CD14-positive monocyte (primary cell): ENCODE results near the gene IRS1. TPM values are rescaled to one million over a fixed set of nuclear protein-coding genes. Genes with fewer than 3 reads are reported as not detected.

ENCODE experiments used
- DNase-seq, 3 donors: peaks; one replicate each; pipeline ENCODE4 v3.0.0-alpha.2; 2011 to 2022
- H2AFZ ChIP-seq: 2 replicates; pipeline ENCODE4 v1.6.0; 2012; ENCODE audit warnings: mild to moderate bottlenecking, low read depth, low read length, inconsistent platforms; ENCODE audit not compliant: insufficient read depth, poor library complexity, severe bottlenecking
- H3K27ac ChIP-seq, 2 donors: 1 replicate in 1 of 2; 2 replicates in 1 of 2; pipeline ENCODE4 v1.5.1; 2012 to 2013; ENCODE audit warnings: low read length in 2 of 2, control low read depth in 1 of 2, inconsistent platforms in 1 of 2, low read depth in 1 of 2, mild to moderate bottlenecking in 1 of 2
- H3K27me3 ChIP-seq, 2 donors: one replicate each; pipeline versions ENCODE4 v1.6.0 to v1.6.1; 2011 to 2013; ENCODE audit warnings: low read length in 2 of 2; ENCODE audit not compliant: control insufficient read depth in 2 of 2, insufficient read depth in 2 of 2
- H3K36me3 ChIP-seq, 2 donors: replicated peaks in 1 of 2; 1 replicate in 1 of 2; 2 replicates in 1 of 2; pipeline versions ENCODE4 v1.5.1 to v1.6.1; 2012 to 2013; ENCODE audit warnings: low read length in 2 of 2, control low read depth in 1 of 2, inconsistent platforms in 1 of 2, mild to moderate bottlenecking in 1 of 2; ENCODE audit not compliant: insufficient read depth in 2 of 2, control insufficient read depth in 1 of 2
- H3K4me1 ChIP-seq, 2 donors: 1 replicate in 1 of 2; 2 replicates in 1 of 2; pipeline versions ENCODE4 v1.5.1 to v1.6.1; 2012 to 2013; ENCODE audit warnings: low read length in 2 of 2, control low read depth in 1 of 2, inconsistent platforms in 1 of 2, mild to moderate bottlenecking in 1 of 2, moderate library complexity in 1 of 2; ENCODE audit not compliant: insufficient read depth in 2 of 2, control insufficient read depth in 1 of 2
- H3K4me2 ChIP-seq: replicated peaks from 2 replicates; pipeline ENCODE3; 2012; ENCODE audit warnings: low read length, moderate library complexity, mild to moderate bottlenecking; ENCODE audit not compliant: poor library complexity, severe bottlenecking; ENCODE audit errors: extremely low read depth
- H3K4me3 ChIP-seq, 3 experiments: fragments of 200-600 bp in 1 of 3; sonication (generic) in 1 of 3; replicated peaks in 1 of 3; 1 replicate in 2 of 3; 2 replicates in 1 of 3; pipeline ENCODE4 v1.5.1; 2011 to 2013; ENCODE audit warnings: low read length in 3 of 3, mild to moderate bottlenecking in 3 of 3, control low read depth in 2 of 3, low read depth in 2 of 3, inconsistent platforms in 1 of 3, moderate library complexity in 1 of 3
- H3K79me2 ChIP-seq: 2 replicates; pipeline ENCODE4 v1.6.0; 2012; ENCODE audit warnings: mild to moderate bottlenecking, control low read depth, inconsistent platforms, low read length, moderate library complexity; ENCODE audit not compliant: insufficient read depth
- H3K9ac ChIP-seq: 2 replicates; pipeline ENCODE4 v1.6.0; 2017; ENCODE audit warnings: low read length, mild to moderate bottlenecking; ENCODE audit not compliant: insufficient read depth, poor library complexity, severe bottlenecking
- H3K9me3 ChIP-seq, 2 donors: replicated peaks in 1 of 2; 1 replicate in 1 of 2; 2 replicates in 1 of 2; pipeline versions ENCODE4 v1.5.1 to v1.6.1; 2012 to 2013; ENCODE audit warnings: low read length in 2 of 2, control low read depth in 1 of 2; ENCODE audit not compliant: control insufficient read depth in 1 of 2, insufficient read depth in 1 of 2
- H4K20me1 ChIP-seq: 2 replicates; pipeline ENCODE4 v1.6.0; 2012; ENCODE audit warnings: mild to moderate bottlenecking, low read length, control low read depth, moderate library complexity; ENCODE audit not compliant: insufficient read depth
- H3K27ac Mint-ChIP-seq, 7 donors: one replicate each; pipeline ENCODE4 v1.8.0; 2020; ENCODE audit warnings: mild to moderate bottlenecking in 7 of 7, mixed read lengths in 7 of 7, moderate library complexity in 6 of 7, inconsistent platforms in 2 of 7
- H3K27me3 Mint-ChIP-seq, 3 donors: one replicate each; pipeline ENCODE4 v1.8.0; 2021 to 2022; ENCODE audit warnings: low read depth in 3 of 3, mild to moderate bottlenecking in 3 of 3, mixed read lengths in 3 of 3, moderate library complexity in 3 of 3, inconsistent platforms in 1 of 3
- H3K36me3 Mint-ChIP-seq, 2 donors: one replicate each; pipeline ENCODE4 v1.8.0; 2020; ENCODE audit warnings: mixed read lengths in 2 of 2, inconsistent platforms in 1 of 2, mild to moderate bottlenecking in 1 of 2
- H3K4me1 Mint-ChIP-seq: one replicate; pipeline ENCODE4 v1.8.0; 2020; ENCODE audit warnings: mild to moderate bottlenecking, mixed read lengths
- H3K4me3 Mint-ChIP-seq, 2 donors: one replicate each; pipeline ENCODE4 v1.8.0; 2020; ENCODE audit warnings: mild to moderate bottlenecking in 2 of 2, mixed read lengths in 2 of 2, moderate library complexity in 1 of 2
- H3K9me3 Mint-ChIP-seq, 7 donors: one replicate each; pipeline ENCODE4 v1.8.0; 2020 to 2022; ENCODE audit warnings: mixed read lengths in 7 of 7, mild to moderate bottlenecking in 6 of 7, moderate library complexity in 6 of 7, inconsistent platforms in 2 of 7
- CTCF ChIP-seq: fragments of 200-600 bp; IDR thresholded peaks from one replicate; pipeline ENCODE4 v1.8.0; 2022; ENCODE audit warnings: antibody characterized with exemption, mild to moderate bottlenecking
- WGBS: methylation state at CpG from one replicate; pipeline ENCODE4 v1.1.5; 2013; ENCODE audit warnings: missing lambda C conversion rate; ENCODE audit not compliant: insufficient coverage; 5-methylcytosine and 5-hydroxymethylcytosine counted together
- intact Hi-C, 2 donors: fragments of 100-400 bp; cut with micrococcal nuclease; formaldehyde crosslinking; loops; one replicate each; pipeline versions ENCODE4 v1.15.0 to v1.15.1; 2023
- polyA plus RNA-seq, 3 donors: library from polyadenylated mRNA; depleted of rRNA in 1 of 3; unstranded in 2 of 3; stranded (reverse) in 1 of 3; fragments of 300-500 nt in 2 of 3; fragments of >200 nt in 1 of 3; fragmentation: Illumina TruSeq in 2 of 3; gene quantifications; 1 replicate in 2 of 3; 2 replicates in 1 of 3; pipeline ENCODE4 v1.2.3, GENCODE V29; 2012 to 2021

IRS1 gene
- polyA plus RNA-seq, 3 donors: 0.10 to 0.19 TPM; not detected in 1

- TF ChIP-seq CTCF: no peak
- DNase-seq: no peak
- H3K36me3 ChIP-seq: no peaks in the 10 kb centered on the region
- intact Hi-C loops: no loop called here
- H3K27me3 ChIP-seq: peaks cover 0 to 3% of the 10 kb centered on the region in 2 donors
- no peak overlapping the region for H3K27ac Mint-ChIP-seq
- H3K27me3 Mint-ChIP-seq: peaks cover 0 to 14% (median 6%) of the 10 kb centered on the region in 3 donors
- H3K9ac ChIP-seq: no peak overlapping the region
- no peaks in the 10 kb centered on the region for H3K4me1 ChIP-seq
- no peaks in the 10 kb centered on the region for H3K4me1 Mint-ChIP-seq
- no peak overlapping the region for H3K4me3 ChIP-seq
- no peak overlapping the region for H3K27ac ChIP-seq
- no peaks in the 10 kb centered on the region for H4K20me1 ChIP-seq
- 90% methylated on average over 2 of the region's 4 CpGs for WGBS
- H3K36me3 Mint-ChIP-seq: no peaks in the 10 kb centered on the region
- H3K9me3 ChIP-seq: no peaks in the 10 kb centered on the region
- H3K4me2 ChIP-seq: no peak overlapping the region
- no peak overlapping the region for H2AFZ ChIP-seq
- no peaks in the 10 kb centered on the region for H3K79me2 ChIP-seq
- H3K9me3 Mint-ChIP-seq: peaks cover 0 to 3% (median 0%) of the 10 kb centered on the region in 7 donors
- no peak overlapping the region for H3K4me3 Mint-ChIP-seq
Measured at GRCh38 chr2:226730481-226730880, 69.1 kb downstream of the IRS1 start.

- no peaks in the 10 kb centered on the region for H3K4me1 Mint-ChIP-seq
- no peak overlapping the region for H3K4me2 ChIP-seq
- H3K4me3 Mint-ChIP-seq: no peak overlapping the region
- peaks cover 0 to 3% (median 1%) of the 10 kb centered on the region in 7 donors for H3K9me3 Mint-ChIP-seq
- H3K4me1 ChIP-seq: no peaks in the 10 kb centered on the region
- no peaks in the 10 kb centered on the region for H3K9me3 ChIP-seq
- no peak overlapping the region for H3K4me3 ChIP-seq
- no CpG with 5 or more reads among the region's 1 CpG for WGBS
- H3K27me3 ChIP-seq: peaks cover 0 to 8% of the 10 kb centered on the region in 2 donors
- H3K79me2 ChIP-seq: no peaks in the 10 kb centered on the region
- no peak for TF ChIP-seq CTCF
- peaks cover 2 to 18% (median 7%) of the 10 kb centered on the region in 3 donors for H3K27me3 Mint-ChIP-seq
- H3K36me3 ChIP-seq: no peaks in the 10 kb centered on the region
- H3K27ac ChIP-seq: no peak overlapping the region
- H2AFZ ChIP-seq: no peak overlapping the region
- no peaks in the 10 kb centered on the region for H3K36me3 Mint-ChIP-seq
- H3K27ac Mint-ChIP-seq: no peak overlapping the region
- no peak for DNase-seq
- intact Hi-C loops: no loop called here
- no peak overlapping the region for H3K9ac ChIP-seq
- no peaks in the 10 kb centered on the region for H4K20me1 ChIP-seq
Measured at GRCh38 chr2:226728996-226729395, 70.6 kb downstream of the IRS1 start.
